UCSD-AML1 (cell line): ENCODE data around the gene PAX7.
"Not testable (repeated sequence)": the region's sequence is repeated elsewhere in the genome, so short reads cannot be mapped to it uniquely, and the experiment has no call there.

Experiments used
- DNase-seq: peaks from one replicate; lab custom pipeline; 2025; ENCODE audit not compliant: unreplicated experiment; lab: John Stamatoyannopoulos, UW

PAX7 gene

GRCh38 chr1:18657506-18658201 lies 27.0 kb downstream of the PAX7 start:
- no peak for DNase-seq

- no peak for DNase-seq
Observed at GRCh38 chr1:18658831-18659230, 28.2 kb downstream of the PAX7 start.

- DNase-seq, result no peak
Observed at GRCh38 chr1:18661404-18662285, 31.0 kb downstream of the PAX7 start.

- DNase-seq, result no peak
Observed at GRCh38 chr1:18662286-18662639, 31.6 kb downstream of the PAX7 start.

GRCh38 chr1:18666317-18666920 lies 35.8 kb downstream of the PAX7 start:
- no peak for DNase-seq

GRCh38 chr1:18667333-18667732 lies 36.7 kb downstream of the PAX7 start:
- no peak for DNase-seq

- no peak for DNase-seq
Observed at GRCh38 chr1:18668046-18668445, 37.4 kb downstream of the PAX7 start.

GRCh38 chr1:18668750-18669404 lies 38.2 kb downstream of the PAX7 start:
- no peak for DNase-seq

- no peak for DNase-seq
Observed at GRCh38 chr1:18670121-18670867, 39.6 kb downstream of the PAX7 start.

- no peak for DNase-seq
Observed at GRCh38 chr1:18670868-18671225, 40.2 kb downstream of the PAX7 start.

- DNase-seq, result no peak
Observed at GRCh38 chr1:18673976-18674375, 43.3 kb downstream of the PAX7 start.

GRCh38 chr1:18676332-18676781 lies 45.7 kb downstream of the PAX7 start:
- no peak for DNase-seq

- DNase-seq, result no peak
Observed at GRCh38 chr1:18681423-18681835, 50.8 kb downstream of the PAX7 start.

- DNase-seq, result no peak
Observed at GRCh38 chr1:18682375-18682774, 51.7 kb downstream of the PAX7 start.

- no peak for DNase-seq
Observed at GRCh38 chr1:18684303-18684702, 53.7 kb downstream of the PAX7 start.

- no peak for DNase-seq
Observed at GRCh38 chr1:18686540-18686939, 55.9 kb downstream of the PAX7 start.

GRCh38 chr1:18687273-18687672 lies 56.6 kb downstream of the PAX7 start:
- no peak for DNase-seq

- no peak for DNase-seq
Observed at GRCh38 chr1:18691648-18692047, 61.0 kb downstream of the PAX7 start.

- no peak for DNase-seq
Observed at GRCh38 chr1:18693256-18694098, 62.8 kb downstream of the PAX7 start.

- DNase-seq, result not testable (repeated sequence)
Observed at GRCh38 chr1:18694289-18694688, 63.6 kb downstream of the PAX7 start.
